K562 (cell line): ENCODE measurements around the gene ING2. TPM values are rescaled to one million over a fixed set of nuclear protein-coding genes. Genes with fewer than 3 reads are reported as not detected.

ENCODE experiments used
- ATAC-seq: fragments of 200-7000 bp; cut with Tn5 transposase; 3 replicates; pipeline ENCODE4 v1.9.1; 2020; ENCODE audit warnings: moderate library complexity
- BruUV-seq: library from RNA; stranded (reverse); fragments of 400-500 nt; replicated peaks from 2 replicates; lab custom pipeline; 2021; lab: Mats Ljungman, UMichigan
- CTCF ChIA-PET: fragments of 300-600 bp; formaldehyde crosslinking; extraction: SDS; loops from one replicate; lab custom pipeline; 2021; ENCODE audit warnings: low intra/inter-chr PET ratio; lab: Yijun Ruan, JAX
- POLR2A ChIA-PET: fragments of 300-600, 350-650 bp; sonication (Branson Sonifier 250); formaldehyde crosslinking; extraction: SDS; loops from one replicate; lab custom pipeline; 2021; ENCODE audit warnings: antibody characterized with exemption, inconsistent platforms; lab: Yijun Ruan, JAX
- DNase-seq, 4 experiments: peaks; one replicate each; pipeline versions ENCODE4 v3.0.0 to v3.0.0-alpha.2; 2011 to 2018; ENCODE audit warnings: low spot score in 3 of 4, mixed read lengths in 3 of 4; ENCODE audit errors: extremely low read depth in 1 of 4
- FAIRE-seq: peaks from 2 replicates; lab custom pipeline; 2011; peaks lifted over from hg19 to GRCh38; lab: Jason Lieb, UNC
- H2AFZ ChIP-seq: 2 replicates; pipeline ENCODE4 v1.6.0; 2011; ENCODE audit warnings: low read depth, low read length, control low read depth, inconsistent platforms
- H3K27ac ChIP-seq: fragments of 200-600 bp; 3 replicates; pipeline ENCODE4 v1.8.0; 2011; ENCODE audit warnings: low read depth, mild to moderate bottlenecking, control low read depth, inconsistent platforms, low read length, moderate library complexity, mixed read lengths; ENCODE audit errors: extremely low read depth
- H3K27me3 ChIP-seq, 2 experiments: fragments of 300-600 bp in 1 of 2; 2 replicates in 1 of 2; 3 replicates in 1 of 2; pipeline versions ENCODE4 v1.6.0 to v1.8.0; 2011; ENCODE audit warnings: inconsistent platforms in 2 of 2, low read length in 2 of 2, mild to moderate bottlenecking in 1 of 2, mixed read lengths in 1 of 2, moderate library complexity in 1 of 2; ENCODE audit not compliant: control insufficient read depth in 2 of 2, insufficient read depth in 2 of 2
- H3K36me3 ChIP-seq: fragments of 300-600 bp; 3 replicates; pipeline ENCODE4 v1.8.0; 2011; ENCODE audit warnings: mild to moderate bottlenecking, low read length, inconsistent platforms; ENCODE audit not compliant: control insufficient read depth, insufficient read depth
- H3K4me1 ChIP-seq, 2 experiments: fragments of 200-600 bp in 1 of 2; replicated peaks in 1 of 2; 2 replicates in 1 of 2; 3 replicates in 1 of 2; pipeline versions ENCODE4 v1.5.1 to v1.8.0; 2011; ENCODE audit warnings: inconsistent platforms in 2 of 2, low read length in 2 of 2, mild to moderate bottlenecking in 1 of 2, mixed read lengths in 1 of 2, moderate library complexity in 1 of 2; ENCODE audit not compliant: control insufficient read depth in 2 of 2, insufficient read depth in 2 of 2
- H3K4me2 ChIP-seq: 2 replicates; pipeline ENCODE4 v1.6.1; 2011; ENCODE audit warnings: low read length, control low read depth, inconsistent platforms, mixed read lengths; ENCODE audit not compliant: insufficient read depth
- H3K4me3 ChIP-seq: fragments of 200-600 bp; sonication (generic), shearing (Covaris generic); 2 replicates; pipeline ENCODE4 v1.5.1; 2016; ENCODE audit warnings: control low read depth, inconsistent platforms
- H3K79me2 ChIP-seq: fragments of 200-600 bp; 3 replicates; pipeline ENCODE4 v1.8.0; 2011; ENCODE audit warnings: low read length, inconsistent platforms; ENCODE audit not compliant: control insufficient read depth, insufficient read depth
- H3K9ac ChIP-seq, 2 experiments: 2 replicates each; pipeline versions ENCODE4 v1.6.0 to v1.6.1; 2011; ENCODE audit warnings: low read depth in 2 of 2, low read length in 2 of 2, control low read depth in 1 of 2, inconsistent platforms in 1 of 2, mild to moderate bottlenecking in 1 of 2, mixed read lengths in 1 of 2; ENCODE audit not compliant: insufficient read depth in 1 of 2
- H3K9me1 ChIP-seq: one replicate; pipeline ENCODE4 v1.6.0; 2011; ENCODE audit warnings: inconsistent platforms, mild to moderate bottlenecking, low read length, moderate library complexity; ENCODE audit not compliant: control insufficient read depth, insufficient read depth
- H3K9me3 ChIP-seq: replicated peaks from 2 replicates; pipeline ENCODE4 v1.5.1; 2011; ENCODE audit warnings: low read depth, low read length, inconsistent platforms; ENCODE audit not compliant: control insufficient read depth, insufficient read depth
- H4K20me1 ChIP-seq: replicated peaks from 2 replicates; pipeline ENCODE4 v1.6.1; 2011; ENCODE audit warnings: low read length, inconsistent platforms, mixed read lengths; ENCODE audit not compliant: control insufficient read depth, insufficient read depth
- ATF7 ChIP-seq: fragments of 450-650 bp; IDR thresholded peaks from 2 replicates; pipeline ENCODE4 v1.7.1; 2014; ENCODE audit warnings: mild to moderate bottlenecking, moderate library complexity
- GABPB2 ChIP-seq: fragments of 250-450 bp; sonication (Bioruptor Pico); conservative IDR thresholded peaks from 2 replicates; pipeline ENCODE4 v1.5.1; 2021; ENCODE audit warnings: mild to moderate bottlenecking
- IRF1 ChIP-seq: sonication (generic); formaldehyde crosslinking; IDR thresholded peaks from 2 replicates; pipeline ENCODE4 v1.8.0; 2022; ENCODE audit warnings: missing genetic modification reagents, mild to moderate bottlenecking, borderline replicate concordance
- JUNB ChIP-seq: fragments of 450-650 bp; formaldehyde crosslinking; conservative IDR thresholded peaks from 2 replicates; pipeline ENCODE4 v1.4.0; 2020; ENCODE audit warnings: mild to moderate bottlenecking
- MCM5 ChIP-seq: fragments of 450-650 bp; IDR thresholded peaks from 2 replicates; pipeline ENCODE4 v1.6.1; 2016; ENCODE audit warnings: low read depth
- NEUROD1 ChIP-seq: fragments of 150-350 bp; IDR thresholded peaks from 2 replicates; pipeline ENCODE4 v1.6.1; 2014; ENCODE audit warnings: borderline replicate concordance, low read length, low read depth; ENCODE audit not compliant: partially characterized antibody
- NFE2 ChIP-seq: IDR thresholded peaks from 2 replicates; pipeline ENCODE4 v1.6.1; 2014; ENCODE audit warnings: antibody characterized with exemption, low read depth
- POLR2B ChIP-seq: fragments of 450-650 bp; IDR thresholded peaks from 2 replicates; pipeline ENCODE4 v1.6.1; 2018; ENCODE audit warnings: low read depth; ENCODE audit not compliant: partially characterized antibody
- SETDB1 ChIP-seq: IDR thresholded peaks from one replicate; pipeline ENCODE4 v1.6.1; 2012; ENCODE audit warnings: low read length, control low read depth, inconsistent platforms
- SMARCA5 ChIP-seq: fragments of 450-650 bp; IDR thresholded peaks from 2 replicates; pipeline ENCODE4 v1.6.1; 2016
- SNAPC5 ChIP-seq: fragments of 250-450 bp; sonication (Bioruptor Pico); IDR thresholded peaks from 2 replicates; pipeline ENCODE4 v1.8.0; 2021; ENCODE audit warnings: moderate library complexity, mild to moderate bottlenecking, inconsistent platforms
- SUPT5H ChIP-seq: fragments of 450-650 bp; IDR thresholded peaks from 2 replicates; pipeline ENCODE4 v1.6.1; 2016
- TCF3 ChIP-seq: sonication (generic); formaldehyde crosslinking; IDR thresholded peaks from 2 replicates; pipeline ENCODE4 v1.4.0; 2020; ENCODE audit warnings: mild to moderate bottlenecking, missing genetic modification reagents
- TRIM25 ChIP-seq: fragments of 450-650 bp; IDR thresholded peaks from 2 replicates; pipeline ENCODE4 v1.7.0; 2016; ENCODE audit warnings: borderline replicate concordance
- TRIM28 ChIP-seq: fragments of 450-650 bp; IDR thresholded peaks from 2 replicates; pipeline ENCODE4 v1.6.1; 2017
- ZFPM2 ChIP-seq: fragments of 250-450 bp; sonication (Bioruptor Pico); IDR thresholded peaks from 2 replicates; pipeline ENCODE4 v1.5.1; 2022; ENCODE audit warnings: mild to moderate bottlenecking
- ZKSCAN3 ChIP-seq: fragments of 250-450 bp; sonication (Bioruptor Pico); IDR thresholded peaks from 2 replicates; pipeline ENCODE4 v1.4.0; 2020
- ZNF57 ChIP-seq: fragments of 450-650 bp; formaldehyde crosslinking; IDR thresholded peaks from 2 replicates; pipeline ENCODE4 v1.4.0; 2020; ENCODE audit warnings: mild to moderate bottlenecking, moderate library complexity
- ZNF592 ChIP-seq: fragments of 450-650 bp; IDR thresholded peaks from 2 replicates; pipeline ENCODE4 v1.6.1; 2017; ENCODE audit warnings: antibody characterized with exemption, mild to moderate bottlenecking
- WGBS: fragments of 100-300 bp; shearing (Covaris generic); methylation state at CpG from one replicate; pipeline ENCODE4 v1.1.6; 2016; ENCODE audit warnings: low coverage, mixed read lengths; ENCODE audit not compliant: insufficient coverage; ENCODE audit errors: missing lambda C conversion rate; 5-methylcytosine and 5-hydroxymethylcytosine counted together
- in situ Hi-C: fragments of 300-500 bp; cut with MboI; formaldehyde crosslinking; loops from 4 replicates; pipeline ENCODE4 v1.15.0; 2018; ENCODE audit warnings: inconsistent platforms, mixed read lengths
- intact Hi-C: fragments of 100-400 bp; cut with micrococcal nuclease; formaldehyde crosslinking; loops from 2 replicates; pipeline ENCODE4 v1.14.2; 2022
- polyA plus RNA-seq, 8 experiments: library from polyadenylated mRNA; depleted of rRNA in 4 of 8; stranded (reverse) in 5 of 8; unstranded in 3 of 8; fragments of >200 nt; fragmentation: Nextera tagmentation in 2 of 8; fragmentation: Illumina TruSeq in 1 of 8; extraction: Ambion mirVana in 2 of 8; extraction: Trizol in 1 of 8; gene quantifications; 2 replicates each; pipeline versions ENCODE4 v1.2.1 to v1.2.3, GENCODE V29; 2011 to 2014; ENCODE audit warnings: inconsistent platforms in 1 of 8, missing spikeins in 1 of 8
- total RNA-seq, 7 experiments: library from RNA; depleted of rRNA in 6 of 7; stranded (reverse); fragments of >200 nt in 6 of 7; fragmentation: Illumina TruSeq in 2 of 7; extraction: Trizol in 2 of 7; gene quantifications; 2 replicates each; pipeline versions ENCODE4 v1.2.1 to v1.2.3, GENCODE V29; 2011 to 2021; ENCODE audit warnings: low replicate concordance in 1 of 7

Gene ING2
- total and polyA plus RNA-seq, 9 of the 15 experiments (the other 6 are each of a cell fraction or from before 2014, with no cell fraction given) = 2.9 to 21.4 (median 12.4) TPM

GRCh38 chr4:183478123-183478522, 26.7 kb upstream of the ING2 start:
- Histone ChIP-seq H2AFZ (no peak overlapping the region), H3K9ac (no peak overlapping the region), H3K36me3 (no peaks in the 10 kb centered on the region), H3K79me2 (no peaks in the 10 kb centered on the region), H3K27me3 (no peaks in the 10 kb centered on the region; a peak in 1 of 5 replicates), H3K9me3 (no peaks in the 10 kb centered on the region), H3K4me1 (peaks cover 0 to 3% of the 10 kb centered on the region in 2 experiments; a peak in 2 of 5 replicates), H3K27ac (no peak overlapping the region), H4K20me1 (no peaks in the 10 kb centered on the region; the same call in 1 of the 2 replicates), H3K9me1 (no peaks in the 10 kb centered on the region), H3K4me3 (no peak overlapping the region), H3K4me2 (no peak overlapping the region)
- FAIRE-seq (no peak), ATAC-seq (peak; percentile 44; the same call in 1 of the 3 replicates), DNase-seq (no peak)
- CTCF ChIA-PET = no interaction called here
- POLR2A ChIA-PET = no interaction called here
- in situ Hi-C loops = loop anchor here (10.0 kb wide), 1 partner anchor 127 kb away; no protein-coding TSS in a partner anchor
- WGBS = 0% methylated on average over 3 of the region's 5 CpGs
- intact Hi-C loops = loop anchor here (10.0 kb wide), 2 partner anchors 367 to 627 kb away; no protein-coding TSS in a partner anchor
- BruUV-seq = no TSS peak
- TF ChIP-seq ZNF592 = no peak
- no peak for TF ChIP-seq IRF1 (CRISPR knock-in tag)
- no peak for TF ChIP-seq SMARCA5
- peak; percentile 60 for TF ChIP-seq NFE2
- no peak for TF ChIP-seq ATF7
- TF ChIP-seq ZFPM2 = no peak
- no peak for TF ChIP-seq SNAPC5 (CRISPR knock-in tag)
- no peak for TF ChIP-seq TRIM28
- no peak for TF ChIP-seq POLR2B
- no peak for TF ChIP-seq SUPT5H
- TF ChIP-seq NEUROD1 = no peak
- TF ChIP-seq JUNB (CRISPR knock-in tag) = no peak
- no peak for TF ChIP-seq SETDB1
- no peak for TF ChIP-seq TCF3
- TF ChIP-seq TRIM25 = no peak
- no peak for TF ChIP-seq ZNF57 (CRISPR knock-in tag)
- no peak for TF ChIP-seq ZKSCAN3
- no peak for TF ChIP-seq MCM5
- TF ChIP-seq GABPB2 = no peak
